KOPT-K1 (cell line): Measurements from ENCODE around the gene FASN.

Experiments used
- H3K27ac ChIP-seq: fragments of 200-600 bp; sonication (generic); 2 replicates; pipeline ENCODE4 v1.5.1; 2016; ENCODE audit warnings: antibody characterized with exemption, mild to moderate bottlenecking, low read depth, low read length; ENCODE audit not compliant: poor library complexity, severe bottlenecking
- H3K36me3 ChIP-seq: fragments of 200-600 bp; sonication (generic); 2 replicates; pipeline ENCODE4 v1.5.1; 2017; ENCODE audit warnings: antibody characterized with exemption, mild to moderate bottlenecking, low read length, moderate library complexity; ENCODE audit not compliant: insufficient read depth
- H3K9me3 ChIP-seq: fragments of 200-600 bp; sonication (generic); 2 replicates; pipeline ENCODE4 v1.5.1; 2017; ENCODE audit warnings: antibody characterized with exemption, low read length, mild to moderate bottlenecking; ENCODE audit not compliant: insufficient read depth, poor library complexity, severe bottlenecking

Gene FASN

DNA sequence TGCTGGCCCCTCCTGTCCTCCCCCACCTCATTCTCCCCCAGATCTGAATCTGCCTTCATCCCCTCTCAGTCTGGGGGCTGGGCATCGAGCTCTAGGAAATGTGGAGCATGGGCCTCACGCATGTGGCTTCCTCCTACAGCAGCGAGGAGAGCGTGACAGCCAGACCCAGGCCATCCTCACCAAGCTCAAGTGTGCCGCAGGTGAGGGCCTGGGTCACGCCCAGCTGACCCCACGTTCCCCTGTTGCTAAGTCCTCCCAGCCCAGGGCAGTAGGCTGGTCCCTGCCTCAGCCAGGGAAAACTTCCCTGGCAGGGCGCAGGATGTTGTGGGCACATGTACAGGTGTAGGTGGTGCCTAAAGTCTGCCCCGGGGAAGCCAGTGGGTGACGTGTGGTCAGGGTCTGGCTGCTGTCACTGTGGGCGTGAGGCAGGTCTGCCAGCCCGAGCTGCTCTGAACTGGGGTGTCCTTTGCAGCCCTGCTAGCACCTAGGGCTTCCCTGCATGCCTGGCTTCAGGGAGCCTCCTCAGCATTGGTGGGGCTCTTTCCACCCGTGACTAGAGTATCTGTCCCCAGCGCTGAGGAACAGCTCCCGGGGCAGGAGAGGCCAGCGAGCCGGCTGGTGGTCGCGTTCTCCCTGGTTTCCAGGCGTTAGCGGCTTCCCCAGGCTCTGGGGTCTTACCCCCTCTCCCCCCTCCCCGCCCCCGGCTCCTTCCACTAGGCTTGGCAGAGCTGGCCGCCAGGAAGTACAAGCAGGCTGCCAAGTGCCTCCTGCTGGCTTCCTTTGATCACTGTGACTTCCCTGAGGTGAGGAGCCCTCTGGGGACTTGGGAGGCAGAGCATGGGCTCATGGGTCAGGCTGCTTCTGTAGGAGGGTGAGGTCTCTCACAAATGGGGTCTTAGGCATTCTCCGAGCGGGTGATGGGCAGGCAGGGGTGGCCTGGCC, 42.7 kb downstream of the FASN start:
- no peaks in the 10 kb centered on the region for H3K9me3 ChIP-seq
- peaks cover 70% of the 10 kb centered on the region for H3K36me3 ChIP-seq
- no peak overlapping the region for H3K27ac ChIP-seq

DNA sequence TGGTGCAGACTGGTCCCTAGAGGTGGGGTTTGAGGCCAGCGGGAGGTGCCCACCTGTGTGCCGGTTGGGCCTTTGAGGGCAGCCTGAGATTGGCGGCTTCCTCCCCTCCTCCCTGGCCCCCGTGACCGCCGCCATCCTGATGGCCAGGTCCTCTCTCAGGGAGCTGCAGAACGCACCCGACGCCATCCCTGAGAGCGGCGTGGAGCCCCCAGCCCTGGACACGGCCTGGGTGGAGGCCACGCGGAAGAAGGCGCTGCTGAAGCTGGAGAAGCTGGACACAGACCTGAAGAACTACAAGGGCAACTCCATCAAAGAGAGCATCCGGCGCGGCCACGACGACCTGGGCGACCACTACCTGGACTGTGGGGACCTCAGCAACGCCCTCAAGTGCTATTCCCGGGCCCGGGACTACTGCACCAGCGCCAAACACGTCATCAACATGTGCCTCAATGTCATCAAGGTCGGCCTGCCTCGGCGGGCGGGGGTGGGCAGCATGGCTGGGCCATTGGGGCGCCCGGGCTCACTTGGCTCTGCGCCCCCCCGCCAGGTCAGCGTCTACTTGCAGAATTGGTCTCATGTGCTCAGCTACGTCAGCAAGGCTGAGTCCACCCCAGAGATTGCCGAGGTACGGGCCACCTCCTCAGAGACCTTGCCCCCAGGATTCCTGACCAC, 43.5 kb downstream of the FASN start:
- Histone ChIP-seq H3K36me3 (peaks cover 65% of the 10 kb centered on the region), H3K9me3 (no peaks in the 10 kb centered on the region), H3K27ac (no peak overlapping the region)

- Histone ChIP-seq H3K9me3 (no peaks in the 10 kb centered on the region), H3K27ac (no peak overlapping the region), H3K36me3 (peaks cover 61% of the 10 kb centered on the region)
Observed at GRCh38 chr17:82053556-82054263, 44.3 kb downstream of the FASN start.

- no peaks in the 10 kb centered on the region for H3K9me3 ChIP-seq
- H3K27ac ChIP-seq, result no peak overlapping the region
- H3K36me3 ChIP-seq, result peaks cover 59% of the 10 kb centered on the region
Observed at GRCh38 chr17:82053130-82053529, 44.9 kb downstream of the FASN start.

DNA sequence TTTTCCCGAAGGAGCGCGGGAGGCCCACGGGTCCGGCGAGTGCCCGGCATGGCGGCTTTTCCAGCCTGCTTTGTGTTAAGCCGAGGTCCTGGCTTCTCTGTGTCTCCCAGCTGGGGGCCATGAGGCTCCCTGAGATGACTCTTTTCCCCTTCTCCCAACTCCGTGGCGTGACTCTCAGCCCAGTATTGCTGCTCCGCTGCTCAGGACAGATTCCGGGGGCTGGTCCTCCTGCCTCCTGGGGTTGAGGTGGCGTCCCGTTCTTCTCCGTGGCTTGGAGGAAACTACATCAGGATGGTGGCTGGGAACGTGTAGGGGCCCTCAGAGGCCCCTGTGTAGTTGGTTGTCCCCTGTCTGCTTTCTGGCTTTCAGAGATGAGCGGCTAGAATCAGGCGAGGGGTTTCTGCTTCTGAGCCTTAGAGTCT, 45.4 kb downstream of the FASN start:
- H3K27ac ChIP-seq, result peak overlapping the region; percentile 65

DNA sequence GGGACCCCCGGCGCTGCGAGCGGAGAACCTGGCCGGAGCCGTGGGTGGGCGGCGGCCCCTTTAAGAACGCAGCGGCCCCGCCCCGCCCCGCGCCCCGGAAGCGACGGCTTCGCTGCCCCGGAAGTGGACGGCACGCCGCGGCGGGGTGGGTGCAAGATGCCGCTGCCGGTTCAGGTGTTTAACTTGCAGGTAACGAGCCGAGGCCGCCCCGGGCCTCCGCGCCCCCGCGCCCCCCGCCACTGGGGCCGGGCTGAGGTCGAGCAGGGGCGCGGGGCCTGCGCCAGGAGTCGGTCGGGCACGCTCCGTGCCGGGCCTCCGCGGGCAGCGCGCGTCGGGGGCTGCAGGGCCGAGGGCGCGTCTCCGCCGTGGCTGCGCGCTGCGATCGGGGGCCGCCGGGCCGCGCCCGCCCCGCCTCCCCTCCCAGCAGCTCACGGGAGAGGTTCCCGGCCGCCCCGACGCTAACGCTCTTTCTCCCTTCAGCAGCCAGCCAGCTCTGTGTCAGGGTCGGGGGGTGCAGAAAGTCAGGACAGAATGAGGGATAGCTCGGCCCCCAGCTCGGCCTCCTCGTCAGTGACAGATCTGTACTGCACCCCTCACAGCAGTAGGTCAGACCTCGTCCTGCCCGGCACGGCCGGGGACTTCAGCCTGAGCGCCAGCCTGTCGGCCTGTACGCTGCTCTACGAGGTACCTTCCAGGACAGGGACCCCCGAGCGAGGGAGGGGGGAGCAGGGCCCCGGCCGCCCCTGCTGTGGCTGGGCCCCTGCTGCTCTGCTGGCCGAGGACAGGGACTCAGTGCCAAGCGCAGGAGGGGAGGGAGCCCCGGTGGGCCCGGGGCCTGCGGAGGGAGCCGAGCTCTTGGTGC, 46.0 kb downstream of the FASN start, which contains the start of the genes GPS1 and RFNG:
Gene GPS1 (plus strand): TSS at position 123 of the 862 bp plus-strand sequence. CDS start 34 bp downstream, at position 157.
Gene RFNG (minus strand): TSS at position 36 of the 862 bp plus-strand sequence. CDS start 45 bp downstream, outside the sequence.
- Histone ChIP-seq H3K27ac (peak within 1 kb of the TSS; percentile 65), H3K9me3 (no peaks in the 10 kb centered on the region), H3K36me3 (peaks cover 55% of the 10 kb centered on the region)

More for the DNA sequence above, 45.4 kb downstream of the FASN start:
- H3K9me3 ChIP-seq, result no peaks in the 10 kb centered on the region
- peaks cover 56% of the 10 kb centered on the region for H3K36me3 ChIP-seq

DNA sequence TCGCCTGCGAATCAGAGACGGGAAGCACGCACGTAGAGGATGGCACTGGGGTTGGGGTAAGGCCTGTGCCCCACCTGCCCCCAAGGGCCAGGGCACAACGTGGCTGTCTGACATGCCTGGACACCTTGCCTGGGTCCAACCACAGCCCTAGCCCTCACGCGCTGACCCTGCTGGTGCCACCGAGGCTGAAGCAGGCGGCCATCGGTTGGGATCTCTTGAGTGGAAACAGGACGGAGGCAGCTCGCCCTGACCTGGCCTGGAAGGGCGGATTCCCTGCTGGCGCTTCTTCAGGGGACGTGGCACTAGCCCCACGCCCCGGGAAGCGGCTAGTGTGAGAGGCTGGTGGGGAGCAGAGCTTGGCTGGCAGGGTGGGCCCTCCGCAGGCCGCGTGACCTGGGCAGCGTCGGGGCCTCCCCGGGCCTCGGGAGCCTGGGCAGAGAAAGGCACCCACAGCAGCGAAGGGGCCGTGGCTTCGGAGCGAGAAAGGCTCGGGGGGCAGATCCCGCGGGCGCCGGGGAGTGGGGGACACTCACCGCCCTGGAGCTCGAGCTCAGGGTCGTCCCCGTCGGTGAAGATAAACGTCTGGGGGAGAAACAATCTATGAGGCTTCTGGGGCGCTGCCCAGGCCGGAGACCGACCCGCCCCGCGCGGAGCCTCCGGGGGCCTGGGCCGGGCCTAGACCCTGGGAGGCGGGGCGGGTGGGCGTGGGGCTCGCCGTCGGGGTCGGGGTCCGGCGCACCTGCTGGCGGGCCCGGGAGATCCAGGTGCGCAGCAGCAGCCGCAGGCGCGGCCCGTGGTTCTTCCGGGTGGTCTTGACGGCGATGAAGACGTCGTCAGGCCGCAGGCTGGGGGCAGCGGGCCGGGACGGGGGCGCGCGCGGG, 47.0 kb downstream of the FASN start:
- no peaks in the 10 kb centered on the region for H3K9me3 ChIP-seq
- H3K27ac ChIP-seq, result peak overlapping the region; percentile 65
- peaks cover 45% of the 10 kb centered on the region for H3K36me3 ChIP-seq

DNA sequence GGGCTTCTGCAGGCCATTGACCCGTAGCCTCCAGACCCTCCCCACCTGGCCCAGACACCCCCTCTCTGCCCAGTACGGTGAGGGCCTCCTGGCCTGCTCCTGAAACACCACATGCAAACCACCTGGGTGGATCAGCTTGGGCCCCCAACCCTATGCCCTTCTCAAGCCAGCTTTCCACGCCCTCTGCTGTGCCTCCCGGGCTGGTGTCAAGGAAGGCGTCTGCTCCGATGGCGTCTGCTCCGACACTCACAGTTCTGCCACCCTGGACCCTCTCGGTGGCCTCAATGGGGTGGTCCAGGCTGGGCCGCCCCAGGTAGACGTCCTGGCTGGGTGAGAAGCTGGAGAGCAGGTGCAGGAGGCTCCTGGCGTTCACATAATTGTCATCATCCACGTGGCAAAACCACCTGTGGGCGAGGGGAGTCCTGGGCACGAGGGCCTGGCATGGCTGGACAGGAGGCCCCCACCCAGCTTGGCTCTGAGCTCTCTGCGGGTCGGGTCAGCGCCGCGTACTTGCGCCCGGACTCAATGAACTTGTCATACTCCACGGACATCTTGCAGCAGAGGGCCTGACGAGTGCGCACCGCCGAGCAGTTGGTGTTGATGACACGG, 47.8 kb downstream of the FASN start:
- Histone ChIP-seq H3K36me3 (peaks cover 37% of the 10 kb centered on the region), H3K27ac (no peak overlapping the region), H3K9me3 (no peaks in the 10 kb centered on the region)

- Histone ChIP-seq H3K9me3 (no peaks in the 10 kb centered on the region), H3K36me3 (peaks cover 30% of the 10 kb centered on the region), H3K27ac (no peak overlapping the region)
Observed at GRCh38 chr17:82049521-82049971, 48.5 kb downstream of the FASN start.

- Histone ChIP-seq H3K9me3 (no peaks in the 10 kb centered on the region), H3K27ac (no peak overlapping the region), H3K36me3 (peaks cover 26% of the 10 kb centered on the region; the same call in 1 of the 2 replicates)
Observed at GRCh38 chr17:82049106-82049505, 48.9 kb downstream of the FASN start.

GRCh38 chr17:82048571-82048971, 49.5 kb downstream of the FASN start:
- H3K36me3 ChIP-seq, result peaks cover 21% of the 10 kb centered on the region; the same call in 1 of the 2 replicates
- H3K9me3 ChIP-seq, result no peaks in the 10 kb centered on the region
- H3K27ac ChIP-seq, result no peak overlapping the region

GRCh38 chr17:82047914-82048570, 50.0 kb downstream of the FASN start:
- H3K9me3 ChIP-seq, result no peaks in the 10 kb centered on the region
- H3K36me3 ChIP-seq, result peaks cover 17% of the 10 kb centered on the region; the same call in 1 of the 2 replicates
- no peak overlapping the region for H3K27ac ChIP-seq
